Dermis microvascular lymphatic vessel endothelial cell (primary cell): ENCODE results near the gene MYB. TPM values are rescaled to one million over a fixed set of nuclear protein-coding genes. Genes with fewer than 3 reads are reported as not detected.

ENCODE experiments used
- DNase-seq, 2 donors: peaks; one replicate each; pipeline versions ENCODE4 v3.0.0 to v3.0.0-alpha.2; 2010; ENCODE audit warnings: low read depth in 2 of 2
- total RNA-seq: library from RNA; depleted of rRNA; stranded (reverse); fragments of >200 nt; gene quantifications from 2 replicates; pipeline ENCODE4 v1.2.1, GENCODE V29; 2014

The MYB gene
- total RNA-seq, 1 donor from 2014 or later, result under 0.01 TPM

- DNase-seq, result no peak
These were observed 6.3 kb downstream of the MYB start for GRCh38 chr6:135187372-135187771.

- no peak for DNase-seq
These were observed 7.6 kb downstream of the MYB start for GRCh38 chr6:135188718-135189117.

- no peak for DNase-seq
These were observed 8.2 kb downstream of the MYB start for GRCh38 chr6:135189344-135189743.

- DNase-seq, result no peak
These were observed 10.6 kb downstream of the MYB start for GRCh38 chr6:135191508-135192255.

GRCh38 chr6:135192256-135193174, 11.4 kb downstream of the MYB start:
- no peak for DNase-seq

GRCh38 chr6:135193221-135193620, 12.1 kb downstream of the MYB start:
- DNase-seq, result no peak

GRCh38 chr6:135195041-135195440, 13.9 kb downstream of the MYB start:
- DNase-seq, result no peak

- DNase-seq, result no peak
These were observed 14.4 kb downstream of the MYB start for GRCh38 chr6:135195522-135195921.

- DNase-seq, result no peak
These were observed 15.8 kb downstream of the MYB start for GRCh38 chr6:135196739-135197510.

- DNase-seq, result no peak
These were observed 21.7 kb downstream of the MYB start for GRCh38 chr6:135202836-135203235.

GRCh38 chr6:135204951-135205350, 23.8 kb downstream of the MYB start:
- no peak for DNase-seq

GRCh38 chr6:135209803-135210202, 28.7 kb downstream of the MYB start:
- no peak for DNase-seq

GRCh38 chr6:135210632-135211305, 29.7 kb downstream of the MYB start:
- no peak for DNase-seq

GRCh38 chr6:135211306-135211702, 30.2 kb downstream of the MYB start:
- no peak for DNase-seq

GRCh38 chr6:135212020-135212806, 31.1 kb downstream of the MYB start:
- no peak for DNase-seq

- no peak for DNase-seq
These were observed 31.8 kb downstream of the MYB start for GRCh38 chr6:135212935-135213334.

- DNase-seq, result no peak
These were observed 32.5 kb downstream of the MYB start for GRCh38 chr6:135213616-135214015.

GRCh38 chr6:135215160-135215559, 34.1 kb downstream of the MYB start:
- no peak for DNase-seq

- DNase-seq, result no peak
These were observed 34.5 kb downstream of the MYB start for GRCh38 chr6:135215563-135215962.

GRCh38 chr6:135217663-135218062, 36.6 kb downstream of the MYB start:
- no peak for DNase-seq

GRCh38 chr6:135219346-135219745, 38.2 kb downstream of the MYB start:
- no peak for DNase-seq
